ENCODE data around the gene TBX3.
"Not testable (repeated sequence)": the region's sequence is repeated elsewhere in the genome, so short reads cannot be mapped to it uniquely, and the experiment has no call there.

Gene TBX3

DNA sequence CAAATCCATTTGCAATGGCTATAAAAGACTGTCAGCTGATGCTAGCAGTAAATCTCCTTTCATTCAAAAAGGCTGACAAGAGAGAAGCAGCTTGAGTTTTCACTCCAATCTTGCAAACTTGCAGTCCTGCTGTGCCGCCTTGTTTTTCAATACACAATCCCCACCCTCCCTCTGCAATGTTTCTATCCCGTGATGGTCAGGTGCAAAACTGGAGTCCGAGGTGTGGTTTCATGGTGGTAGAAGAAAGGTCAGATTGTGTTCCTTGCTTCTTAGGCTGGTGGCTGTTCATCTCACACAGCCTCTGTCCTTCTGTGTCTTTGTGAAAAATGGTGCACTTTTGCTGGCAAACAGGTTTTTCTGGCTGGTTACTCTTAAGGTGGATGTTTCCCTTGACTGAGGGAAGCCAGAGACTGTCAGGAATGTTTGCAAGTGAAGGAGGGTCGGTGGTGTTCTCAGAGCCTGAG lies 27.7 kb upstream of the TBX3 start:
- H2AFZ ChIP-seq (ENCODE audit: low read length), result no peak overlapping the region
- no peak overlapping the region for H3K9ac ChIP-seq (ENCODE audit: low read length)
- H3K4me1 ChIP-seq (ENCODE audit: insufficient read depth, low read length, severe bottlenecking), result no peaks in the 10 kb centered on the region

GRCh38 chr12:114710151-114710550 lies 26.2 kb upstream of the TBX3 start:
- no peak overlapping the region for H3K9ac ChIP-seq (ENCODE audit: low read length)
- no peak overlapping the region for H3K4me2 ChIP-seq (ENCODE audit: low read length)
- no peaks in the 10 kb centered on the region for H4K20me1 ChIP-seq (ENCODE audit: insufficient read depth, low read length)
- TF ChIP-seq CTCF (IDR thresholded peaks at IDR 0.05; ENCODE audit: low read length), result no peak
- TF ChIP-seq EZH2 (IDR thresholded peaks at IDR 0.05; ENCODE audit: borderline replicate concordance, low read length), result no peak
- H3F3A ChIP-seq (ENCODE audit: insufficient read depth, low read length), result no peaks in the 10 kb centered on the region
- H3K9me2 ChIP-seq (ENCODE audit: low read depth, low read length), result no peaks in the 10 kb centered on the region
- no peak overlapping the region for H3K4me3 ChIP-seq (ENCODE audit: low read depth, low read length, poor library complexity, severe bottlenecking)
- no peaks in the 10 kb centered on the region for H3K36me3 ChIP-seq (ENCODE audit: insufficient read depth, low read length)
- no peaks in the 10 kb centered on the region for H3K4me1 ChIP-seq (ENCODE audit: insufficient read depth, low read length, severe bottlenecking)
- no peaks in the 10 kb centered on the region for H3K79me2 ChIP-seq (ENCODE audit: insufficient read depth, low read length)
- H3K27ac ChIP-seq (ENCODE audit: low read depth, low read length, poor library complexity, severe bottlenecking), result no peak overlapping the region
- H3K27me3 ChIP-seq (ENCODE audit: insufficient read depth, low read length), result no peaks in the 10 kb centered on the region
- no peaks in the 10 kb centered on the region for H3K9me3 ChIP-seq (ENCODE audit: low read length)
- no peak overlapping the region for H2AFZ ChIP-seq (ENCODE audit: low read length)

More for the DNA sequence above, 27.7 kb upstream of the TBX3 start:
- H3K4me3 ChIP-seq (ENCODE audit: low read depth, low read length, poor library complexity, severe bottlenecking), result no peak overlapping the region
- H3K4me2 ChIP-seq (ENCODE audit: low read length), result no peak overlapping the region
- no peaks in the 10 kb centered on the region for H3K79me2 ChIP-seq (ENCODE audit: insufficient read depth, low read length)
- no peaks in the 10 kb centered on the region for H3K36me3 ChIP-seq (ENCODE audit: insufficient read depth, low read length)
- no peaks in the 10 kb centered on the region for H3K27me3 ChIP-seq (ENCODE audit: insufficient read depth, low read length)
- H4K20me1 ChIP-seq (ENCODE audit: insufficient read depth, low read length), result no peaks in the 10 kb centered on the region
- no peaks in the 10 kb centered on the region for H3F3A ChIP-seq (ENCODE audit: insufficient read depth, low read length)
- TF ChIP-seq CTCF (IDR thresholded peaks at IDR 0.05; ENCODE audit: low read length), result no peak
- no peak for TF ChIP-seq EZH2 (IDR thresholded peaks at IDR 0.05; ENCODE audit: borderline replicate concordance, low read length)
- H3K9me2 ChIP-seq (ENCODE audit: low read depth, low read length), result no peaks in the 10 kb centered on the region
- H3K9me3 ChIP-seq (ENCODE audit: low read length), result no peaks in the 10 kb centered on the region
- H3K27ac ChIP-seq (ENCODE audit: low read depth, low read length, poor library complexity, severe bottlenecking), result no peak overlapping the region

DNA sequence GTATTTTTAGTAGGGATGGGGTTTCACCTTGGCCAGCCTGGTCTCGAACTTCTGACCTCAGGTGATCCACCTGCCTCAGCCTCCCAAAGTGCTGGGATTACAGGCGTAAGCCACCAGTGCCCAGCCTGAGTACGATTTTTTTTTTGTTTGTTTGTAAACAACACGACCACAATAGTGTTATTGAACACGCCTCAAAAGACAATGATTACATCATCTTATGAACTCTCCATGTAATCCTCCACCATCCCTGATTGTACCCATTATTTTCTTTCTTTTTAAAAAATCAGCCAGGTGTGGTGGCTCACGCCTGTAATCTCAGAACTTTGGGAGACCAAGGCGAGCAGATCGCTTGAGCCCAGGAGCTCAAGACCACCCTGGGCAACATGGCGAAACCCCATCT lies 25.1 kb upstream of the TBX3 start:
- Histone ChIP-seq H3K9me2 (ENCODE audit: low read depth, low read length) (no peaks in the 10 kb centered on the region), H3K4me2 (ENCODE audit: low read length) (no peak overlapping the region), H3K27ac (ENCODE audit: low read depth, low read length, poor library complexity, severe bottlenecking) (no peak overlapping the region), H3K4me3 (ENCODE audit: low read depth, low read length, poor library complexity, severe bottlenecking) (no peak overlapping the region), H3K79me2 (ENCODE audit: insufficient read depth, low read length) (no peaks in the 10 kb centered on the region), H3K4me1 (ENCODE audit: insufficient read depth, low read length, severe bottlenecking) (no peaks in the 10 kb centered on the region), H3K9ac (ENCODE audit: low read length) (no peak overlapping the region), H3F3A (ENCODE audit: insufficient read depth, low read length) (no peaks in the 10 kb centered on the region), H2AFZ (ENCODE audit: low read length) (no peak overlapping the region), H3K27me3 (ENCODE audit: insufficient read depth, low read length) (no peaks in the 10 kb centered on the region), H3K9me3 (ENCODE audit: low read length) (no peaks in the 10 kb centered on the region), H4K20me1 (ENCODE audit: insufficient read depth, low read length) (no peaks in the 10 kb centered on the region), H3K36me3 (ENCODE audit: insufficient read depth, low read length) (no peaks in the 10 kb centered on the region)
- TF ChIP-seq EZH2 (IDR thresholded peaks at IDR 0.05; ENCODE audit: borderline replicate concordance, low read length), result no peak
- TF ChIP-seq CTCF (IDR thresholded peaks at IDR 0.05; ENCODE audit: low read length), result no peak

GRCh38 chr12:114708598-114708997 lies 24.6 kb upstream of the TBX3 start:
- H4K20me1 ChIP-seq (ENCODE audit: insufficient read depth, low read length); H3F3A ChIP-seq (ENCODE audit: insufficient read depth, low read length); H3K79me2 ChIP-seq (ENCODE audit: insufficient read depth, low read length); H3K9me2 ChIP-seq (ENCODE audit: low read depth, low read length); H3K27me3 ChIP-seq (ENCODE audit: insufficient read depth, low read length); H3K36me3 ChIP-seq (ENCODE audit: insufficient read depth, low read length); H3K9ac ChIP-seq (ENCODE audit: low read length); H3K4me3 ChIP-seq (ENCODE audit: low read depth, low read length, poor library complexity, severe bottlenecking); H3K27ac ChIP-seq (ENCODE audit: low read depth, low read length, poor library complexity, severe bottlenecking); H3K4me1 ChIP-seq (ENCODE audit: insufficient read depth, low read length, severe bottlenecking); H3K9me3 ChIP-seq (ENCODE audit: low read length); H2AFZ ChIP-seq (ENCODE audit: low read length); H3K4me2 ChIP-seq (ENCODE audit: low read length): not testable (repeated sequence)
